Stromal cell of bone marrow (primary cell): Measurements from ENCODE around the gene CD2.

Experiments used
- DNase-seq: peaks from one replicate; pipeline ENCODE4 v3.0.0-alpha.2; 2012; ENCODE audit warnings: low read depth

The CD2 gene

DNA sequence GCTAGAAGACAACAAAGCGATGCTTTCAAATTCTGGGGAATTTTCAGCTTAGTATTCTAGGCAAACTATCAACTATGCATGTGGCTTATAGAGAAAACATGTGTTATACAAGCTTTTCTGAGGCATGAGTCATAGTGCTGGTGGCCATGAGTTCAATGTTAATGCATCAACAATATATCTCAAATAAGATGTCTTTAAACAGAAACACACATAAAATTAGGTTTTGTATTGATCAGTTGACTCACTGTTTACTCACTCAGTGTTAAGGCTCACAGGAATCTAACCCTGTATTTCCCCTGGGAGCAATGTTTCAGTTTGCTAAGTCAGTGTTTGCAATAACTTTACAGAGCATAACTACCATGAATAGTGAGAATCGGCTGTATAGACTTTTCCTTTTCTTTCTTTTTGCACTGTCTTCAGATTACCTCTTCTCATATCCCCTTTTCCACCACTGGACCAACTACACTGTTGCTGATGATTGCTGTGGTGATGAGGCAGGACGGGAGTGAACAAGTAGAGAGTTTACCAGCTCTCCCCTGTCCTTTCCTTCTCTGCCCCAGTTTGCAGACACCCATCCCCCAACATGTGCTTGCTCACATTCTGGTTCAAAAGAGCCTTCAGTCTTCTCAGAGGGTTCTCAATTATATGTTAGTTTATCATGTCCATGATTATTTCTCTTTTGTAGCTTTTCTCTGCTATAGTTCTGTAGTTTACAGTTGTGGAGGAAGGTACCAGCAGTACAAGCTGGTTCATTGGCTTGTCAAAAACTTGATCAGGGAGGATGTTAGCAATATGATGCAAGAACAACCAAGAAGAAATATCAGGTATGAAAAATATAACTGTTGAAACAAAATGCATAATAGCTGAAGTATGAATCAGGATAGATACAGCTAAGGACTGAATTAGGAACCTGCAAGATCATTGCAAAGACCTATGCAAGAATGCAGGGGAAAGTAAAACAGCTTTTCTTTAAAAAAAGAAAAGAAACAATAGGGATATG lies 23.9 kb downstream of the CD2 start:
- peak; percentile 78 for DNase-seq

DNA sequence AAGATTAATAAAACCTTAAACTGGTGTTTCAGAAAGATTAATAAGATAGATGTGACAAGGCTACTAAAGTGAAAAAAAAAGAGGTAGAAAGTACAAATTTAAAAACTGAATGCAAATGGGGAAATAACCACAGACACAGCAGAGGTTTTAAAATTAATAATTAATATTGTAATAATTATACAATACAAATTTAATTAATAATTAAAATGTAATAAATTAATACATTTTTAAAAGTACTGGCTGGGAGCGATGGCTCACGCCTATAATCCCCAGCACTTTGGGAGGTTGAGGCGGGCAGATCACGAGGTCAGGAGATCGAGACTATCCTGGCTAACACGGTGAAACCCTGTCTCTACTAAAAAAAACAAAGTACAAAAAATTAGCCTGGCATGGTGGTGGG lies 26.8 kb downstream of the CD2 start:
- no peak for DNase-seq

DNA sequence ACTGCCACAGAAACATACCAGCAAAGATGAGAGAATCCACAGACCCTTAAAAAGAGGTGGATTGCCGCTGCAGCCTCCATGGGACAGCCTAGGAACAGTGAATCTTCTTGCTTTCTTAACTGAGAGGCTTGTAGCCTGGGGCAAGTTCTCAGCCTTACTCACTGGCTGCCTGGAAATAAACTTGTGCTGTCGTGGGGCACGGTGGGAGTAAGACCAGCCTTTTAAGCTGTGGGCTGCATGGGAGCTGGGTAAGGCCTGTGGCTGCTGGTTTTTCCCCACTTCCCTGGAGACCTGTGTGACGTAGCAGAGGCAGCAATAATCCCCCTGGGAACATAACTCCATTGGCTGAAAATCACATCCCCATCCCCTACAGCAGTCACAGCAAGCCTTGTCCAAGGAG lies 30.8 kb downstream of the CD2 start:
- no peak for DNase-seq

DNA sequence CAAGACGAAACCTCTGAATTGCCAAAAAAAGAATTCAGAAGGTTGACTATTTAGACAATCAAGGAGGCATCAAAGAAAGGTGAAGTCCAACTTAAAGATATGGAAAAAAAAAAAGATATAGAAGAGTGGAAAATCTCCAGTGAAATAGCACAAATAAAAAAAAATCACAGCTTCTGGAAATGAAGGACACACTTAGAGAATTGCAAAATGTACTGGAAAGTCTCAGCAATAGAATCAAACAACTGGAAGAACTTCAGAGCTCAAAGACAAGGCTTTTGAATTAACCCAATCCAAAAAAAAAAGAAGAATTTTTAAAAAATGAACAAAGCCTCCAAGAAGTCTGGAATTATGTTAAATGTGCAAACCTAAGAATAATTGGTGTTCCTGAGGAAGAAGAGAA lies 31.8 kb downstream of the CD2 start:
- DNase-seq = no peak

DNA sequence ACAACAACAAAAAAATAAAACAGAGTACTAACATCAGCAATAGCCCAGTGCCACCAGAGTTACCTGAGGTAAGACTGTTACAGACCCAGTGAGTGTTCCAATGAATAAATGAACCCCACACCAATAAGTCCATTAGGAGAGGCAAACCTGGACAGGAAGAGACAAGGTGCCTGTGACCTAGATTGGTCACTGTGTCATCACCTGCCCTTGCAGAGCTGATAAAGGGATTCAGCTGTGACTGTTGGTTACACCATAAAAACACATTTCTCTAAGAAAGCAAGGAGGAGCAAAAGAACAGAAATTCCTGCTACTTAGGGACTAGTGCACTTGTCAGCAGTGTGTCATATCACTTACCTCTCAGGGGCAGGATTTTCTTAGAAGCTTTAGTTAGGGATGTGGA lies 37.5 kb downstream of the CD2 start:
- no peak for DNase-seq

DNA sequence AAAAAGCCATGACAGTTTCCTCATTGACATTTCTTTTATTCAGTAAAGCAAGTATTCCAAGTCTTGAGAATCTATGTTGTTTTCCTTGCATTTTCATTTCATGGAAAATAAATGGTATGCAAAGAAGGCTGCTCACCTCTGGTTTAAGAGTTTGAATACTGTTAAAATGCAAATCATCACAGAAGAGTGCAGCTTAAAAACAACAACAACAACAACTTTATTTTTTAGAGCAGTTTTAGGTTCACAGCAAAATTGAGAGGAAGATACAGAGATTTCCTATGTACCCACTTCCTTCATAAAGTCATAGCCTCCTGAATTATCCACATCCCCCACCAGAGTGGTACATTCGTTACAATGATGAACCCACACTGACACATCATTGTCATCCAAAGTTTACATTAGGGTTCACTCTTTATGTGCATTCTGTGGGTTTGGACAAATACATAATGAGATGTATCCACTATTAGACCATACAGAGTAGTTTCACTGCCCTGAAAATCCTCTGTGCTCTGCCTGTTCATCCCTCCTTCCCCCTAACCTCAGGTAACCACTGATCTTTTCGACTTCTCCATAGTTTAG lies 39.2 kb downstream of the CD2 start:
- no peak for DNase-seq

DNA sequence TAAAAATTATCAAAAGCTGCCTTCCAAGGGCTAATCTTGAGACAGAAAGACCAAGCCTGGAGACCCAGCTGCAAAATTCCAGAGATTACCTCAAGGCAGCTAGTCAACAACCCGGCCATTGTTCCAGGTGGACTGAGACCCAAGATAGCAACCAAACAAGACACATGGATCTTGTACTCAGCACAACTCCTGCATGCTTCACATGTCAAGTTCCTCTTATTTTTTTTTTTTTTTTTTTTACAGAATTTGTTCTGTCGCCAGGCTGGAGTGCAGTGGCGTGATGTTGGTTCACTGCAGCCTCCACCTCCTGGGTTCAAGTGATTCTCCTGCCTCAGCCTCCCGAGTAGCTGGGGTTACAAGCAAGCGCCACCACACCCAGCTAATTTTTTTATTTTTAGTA lies 40.1 kb downstream of the CD2 start:
- DNase-seq = no peak

DNA sequence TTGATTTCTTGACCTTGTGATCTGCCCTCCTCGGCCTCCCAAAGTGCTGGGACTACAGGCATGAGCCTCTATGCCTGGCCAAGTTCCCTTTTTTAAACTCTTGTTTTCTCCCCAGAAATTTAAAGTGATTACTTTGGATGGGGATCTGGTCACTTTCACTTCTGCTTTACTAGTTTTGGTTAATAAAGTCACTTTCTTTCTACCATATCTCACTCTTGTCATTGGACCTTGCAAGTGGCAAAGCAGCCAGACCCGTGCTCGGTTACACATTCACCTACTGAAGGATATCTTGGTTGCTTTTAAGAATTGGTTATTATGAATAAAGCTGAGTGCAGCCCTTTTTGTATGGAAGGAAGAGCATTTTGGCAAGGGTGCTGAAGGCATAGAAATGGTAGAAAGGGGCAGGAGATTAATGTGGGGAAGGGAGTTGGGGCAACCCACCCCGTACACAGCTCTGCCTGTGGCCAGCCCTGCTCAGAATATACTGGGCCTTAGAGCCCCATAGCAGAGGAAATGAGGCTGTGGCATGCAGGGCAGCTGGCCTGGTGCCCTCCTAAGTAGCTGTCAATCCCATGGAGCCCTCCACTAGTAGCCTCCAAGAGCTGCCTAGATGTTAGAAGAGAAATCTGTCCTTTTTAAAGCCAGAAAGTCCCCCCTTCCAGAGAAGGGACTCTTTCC lies 40.7 kb downstream of the CD2 start:
- no peak for DNase-seq

DNA sequence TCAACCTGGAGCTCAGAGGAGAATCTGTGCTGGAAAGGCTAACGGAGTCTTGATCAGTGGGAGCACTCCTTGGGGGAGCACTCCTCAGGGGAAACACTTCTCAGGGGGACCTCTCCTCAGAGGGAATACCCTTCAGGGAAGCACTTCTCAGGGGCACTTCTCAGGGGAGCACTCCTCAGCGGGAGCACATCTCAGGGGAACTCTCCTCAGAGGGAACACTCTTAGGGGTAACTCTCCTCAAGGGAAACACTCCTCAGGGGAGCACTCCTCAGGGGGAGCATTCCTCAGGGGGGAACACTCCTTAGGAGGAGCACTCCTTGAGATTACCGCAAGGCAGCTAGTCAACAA lies 41.2 kb downstream of the CD2 start:
- DNase-seq = no peak

DNA sequence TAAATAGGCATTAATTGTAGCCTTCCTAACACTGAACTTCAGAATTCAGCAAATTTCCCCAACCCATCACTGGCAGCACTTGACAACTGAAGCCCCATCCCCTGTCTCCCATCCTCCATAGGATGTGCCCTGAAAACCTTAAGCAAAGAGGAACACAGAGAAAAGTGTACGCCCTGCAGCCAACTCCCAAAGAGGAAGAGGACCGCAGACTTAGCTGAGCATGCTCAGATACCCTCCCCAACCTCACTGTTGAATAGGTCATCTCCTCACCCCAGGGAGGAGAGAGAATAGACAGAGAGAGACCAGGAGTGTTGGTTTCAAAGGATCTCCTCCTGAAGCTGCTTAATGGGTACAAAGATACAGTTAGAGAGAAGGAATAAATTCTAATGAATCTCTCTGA lies 50.5 kb downstream of the CD2 start:
- no peak for DNase-seq

DNA sequence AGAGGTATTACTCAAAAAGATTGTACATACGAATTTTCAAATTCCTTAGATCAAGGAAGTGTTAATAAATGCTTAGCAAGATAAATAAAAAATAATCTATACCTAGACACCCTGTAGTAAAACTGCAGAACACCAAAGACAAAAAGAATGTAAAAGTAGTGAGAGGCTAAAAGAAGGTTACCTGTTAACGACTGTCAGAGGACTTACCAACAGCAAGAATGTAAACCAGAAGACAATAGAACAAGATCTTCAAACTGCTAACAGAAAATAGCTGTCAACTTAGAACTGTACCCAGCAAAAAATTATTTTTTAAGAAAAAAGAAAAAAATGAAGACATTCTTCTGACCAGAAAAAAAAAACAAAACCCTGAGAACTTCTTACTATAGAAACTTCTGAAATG lies 51.2 kb downstream of the CD2 start:
- DNase-seq = no peak

DNA sequence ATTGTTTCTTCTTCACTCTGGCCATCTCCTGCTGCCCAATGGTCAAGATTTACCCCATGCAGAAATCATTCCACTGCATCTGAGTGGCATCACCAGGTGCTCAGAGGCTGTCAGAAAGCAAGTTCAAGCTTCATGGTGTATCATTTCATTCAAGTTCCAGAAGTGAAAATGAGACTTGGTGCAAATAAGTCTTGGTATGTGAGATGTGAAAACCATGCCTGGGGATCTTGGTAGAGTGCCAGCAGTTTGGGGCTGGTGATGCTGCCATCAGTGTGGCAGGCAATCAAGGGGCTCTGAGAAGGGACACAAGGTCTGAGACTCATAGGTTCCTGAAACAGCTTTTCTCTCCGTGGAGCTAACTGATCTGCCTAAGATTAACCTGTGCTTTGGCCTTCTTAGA lies 52.0 kb downstream of the CD2 start:
- DNase-seq = no peak

DNA sequence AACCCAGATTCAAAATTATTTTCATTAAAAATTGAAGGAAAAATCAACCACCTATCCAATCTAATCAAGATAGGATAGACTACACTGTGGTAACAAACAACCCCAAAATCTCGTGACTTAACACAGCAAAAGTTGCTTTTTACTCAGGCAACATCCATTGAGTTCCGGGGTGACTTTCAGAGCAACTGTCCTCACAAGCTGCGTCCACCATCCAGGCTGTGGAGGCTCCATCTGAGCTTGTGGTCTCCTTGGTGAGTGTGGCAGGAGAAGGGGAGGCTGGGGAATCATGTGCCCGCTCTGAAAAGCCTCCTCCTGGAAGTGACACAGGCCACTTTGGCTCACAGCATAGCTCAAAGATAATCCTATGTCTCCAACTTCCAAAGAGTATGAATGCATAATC lies 52.4 kb downstream of the CD2 start:
- no peak for DNase-seq

DNA sequence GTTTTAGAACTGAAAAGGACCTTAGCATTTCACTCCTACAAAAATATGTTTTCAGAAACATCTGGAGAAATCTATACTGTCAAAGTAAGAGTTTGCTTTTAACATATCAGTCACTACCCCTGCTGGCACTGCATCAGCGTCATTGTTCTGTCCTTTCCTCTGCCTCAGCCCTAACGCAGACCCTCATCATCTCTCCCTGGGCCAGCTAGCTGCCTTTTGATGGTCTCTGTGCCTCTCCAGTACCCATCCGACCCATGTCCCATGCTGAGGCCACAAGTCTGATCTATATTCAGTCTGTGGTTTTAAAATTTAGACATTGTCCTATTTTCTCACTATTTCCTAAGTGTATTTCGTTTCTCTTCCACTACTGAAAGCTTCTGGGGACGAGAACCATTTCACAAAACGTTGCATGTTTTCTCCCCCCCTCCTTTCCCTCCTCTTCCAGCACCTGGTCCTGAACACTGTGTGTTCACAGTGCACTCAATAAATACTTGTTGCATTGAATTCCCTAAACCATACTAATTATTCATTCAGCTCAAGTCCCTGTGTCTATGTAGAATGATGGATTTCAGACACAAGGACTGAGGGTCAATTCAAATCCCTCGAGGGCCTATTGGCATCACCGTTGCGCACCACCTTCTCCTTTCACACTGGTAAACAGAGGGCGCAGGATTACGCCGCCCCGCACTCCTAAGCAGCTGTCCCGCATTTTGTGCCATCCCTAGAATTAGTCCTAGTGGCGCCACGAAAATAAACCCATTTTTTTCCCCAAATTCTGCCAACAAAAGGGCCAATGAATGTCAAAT lies 53.4 kb downstream of the CD2 start:
- no peak for DNase-seq

DNA sequence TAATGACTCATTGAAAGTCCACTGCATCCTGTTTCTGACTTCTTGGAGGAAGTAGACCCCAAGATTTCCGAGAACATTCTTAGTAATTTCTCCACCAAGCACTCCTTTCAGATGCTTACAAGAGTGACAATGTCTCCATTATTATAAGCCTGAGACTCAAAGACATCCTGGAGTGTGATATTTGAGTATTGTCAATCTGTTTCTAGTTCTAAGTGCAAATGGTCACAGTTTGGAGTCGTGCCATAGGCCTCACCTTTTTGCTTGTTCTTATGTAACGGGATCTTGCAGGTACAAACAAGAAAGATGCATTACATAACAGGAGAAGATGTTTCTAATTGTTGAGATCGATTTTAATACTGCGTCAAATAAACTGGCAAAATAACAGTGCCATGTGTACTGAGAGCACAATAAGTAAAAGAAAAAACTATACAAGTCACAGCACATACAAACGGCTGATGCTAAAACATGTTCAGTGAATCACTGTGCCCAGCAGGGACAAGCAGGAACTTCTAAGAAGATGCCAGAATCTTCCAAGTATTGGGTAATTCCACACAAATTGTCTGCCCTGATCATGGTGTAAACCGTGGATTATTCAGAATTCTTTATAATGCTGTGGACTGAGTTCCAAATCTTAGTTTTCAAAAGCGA lies 54.1 kb downstream of the CD2 start:
- DNase-seq = no peak

DNA sequence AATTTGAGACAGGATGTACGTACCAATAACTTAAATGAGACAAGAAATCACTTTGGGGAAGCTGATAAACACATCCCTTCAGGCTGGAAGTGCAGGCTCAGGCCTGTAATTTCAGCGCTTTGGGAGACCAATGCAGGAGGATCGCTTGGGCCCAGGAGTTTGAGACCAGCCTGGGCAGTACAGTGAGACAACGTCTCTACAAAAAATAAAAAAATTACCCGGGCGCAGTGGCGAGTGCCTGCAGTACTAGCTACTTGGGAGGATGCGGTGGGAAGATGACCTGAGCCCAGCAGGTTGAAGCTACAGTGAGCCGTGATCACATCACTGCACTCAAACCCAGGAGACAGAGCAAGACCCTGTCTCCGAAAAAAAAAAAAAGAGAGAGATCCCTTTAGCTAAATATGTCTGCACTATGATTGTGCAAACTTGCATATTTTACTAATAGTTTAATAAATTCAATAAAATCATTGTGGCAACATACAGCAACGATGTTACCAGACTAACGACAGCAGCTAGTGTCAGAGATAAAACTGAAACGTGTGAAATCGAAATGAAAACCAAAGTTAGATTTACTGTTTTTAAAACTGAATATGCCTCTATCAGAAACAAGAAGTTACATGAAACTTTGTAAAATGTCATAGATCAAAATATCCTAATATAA lies 54.7 kb downstream of the CD2 start:
- DNase-seq = no peak

DNA sequence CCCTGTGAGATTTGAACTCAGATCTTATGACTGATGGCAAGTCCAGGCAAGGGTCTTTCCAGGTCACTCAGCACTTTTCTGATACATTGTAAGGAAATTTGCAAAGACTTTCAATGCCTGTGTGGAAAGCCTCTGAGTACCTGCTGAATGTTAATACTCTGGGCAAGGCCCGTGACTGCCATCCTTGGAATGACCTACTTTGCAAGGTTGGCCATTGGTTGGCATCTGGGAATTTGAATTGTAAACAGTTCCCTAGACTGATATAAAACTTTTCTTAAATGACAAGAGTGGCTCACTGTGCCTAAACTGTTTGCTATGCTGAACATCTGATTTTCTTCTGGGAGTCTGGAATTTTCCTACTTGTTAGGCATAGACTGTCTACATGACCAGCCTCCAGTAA lies 57.1 kb downstream of the CD2 start:
- no peak for DNase-seq

DNA sequence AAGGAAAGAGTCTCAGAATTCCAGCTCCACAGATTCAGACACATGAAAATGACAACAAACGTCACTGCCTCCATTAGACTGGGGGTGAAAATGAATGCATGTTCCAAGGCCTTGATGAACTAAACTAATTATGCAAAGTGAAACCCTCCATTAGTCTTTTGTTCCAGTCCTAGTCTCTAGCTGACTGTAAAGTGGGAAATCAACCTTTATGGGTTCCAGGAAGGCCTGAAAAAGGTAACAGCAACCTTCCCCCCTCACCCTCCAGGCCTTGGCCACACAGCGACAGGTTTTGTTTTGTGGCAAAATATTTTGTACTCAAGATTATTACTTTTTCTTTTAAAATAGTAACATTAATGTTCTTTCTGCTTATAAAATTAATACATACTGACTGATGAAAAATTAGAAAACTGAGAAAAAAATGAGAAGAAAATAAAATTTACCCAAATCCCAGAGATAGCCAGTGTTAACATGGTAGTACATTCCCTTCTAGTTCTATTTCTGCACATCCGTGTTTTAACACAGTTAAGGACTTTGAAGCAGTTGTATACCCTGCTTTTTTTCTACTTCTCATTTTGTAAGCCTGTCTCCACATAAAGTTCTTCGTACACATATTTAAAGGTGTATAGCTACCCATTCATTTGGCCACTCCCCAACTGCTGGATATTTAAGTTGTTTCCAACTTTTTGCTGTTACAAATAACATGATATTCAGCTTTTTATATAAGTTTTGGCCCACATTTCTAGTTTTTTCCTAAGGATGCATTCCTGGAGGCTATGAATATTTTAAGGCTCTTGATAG lies 60.9 kb downstream of the CD2 start:
- DNase-seq = no peak

DNA sequence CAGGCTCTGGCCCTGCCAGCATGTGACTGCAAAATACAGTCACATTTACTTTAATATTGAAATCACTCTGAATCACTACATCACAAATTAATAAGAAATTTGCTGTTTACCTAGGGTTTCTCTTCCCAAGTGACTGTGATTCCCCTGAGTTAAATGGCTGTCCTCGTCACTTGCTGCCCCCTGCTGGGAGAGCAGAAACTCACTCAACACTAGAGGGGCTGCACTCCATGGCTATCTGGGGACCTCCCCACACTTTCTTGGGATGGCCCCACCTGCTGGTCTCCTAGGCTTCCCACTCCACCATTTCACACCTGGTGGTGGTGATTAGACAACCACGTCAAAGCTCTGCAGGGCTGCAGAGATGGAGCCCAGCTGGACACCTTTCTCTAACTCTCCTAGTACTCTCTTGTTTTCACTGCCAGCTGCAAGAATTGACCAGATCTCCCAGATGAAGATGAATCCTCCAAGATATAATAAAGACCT lies 63.4 kb downstream of the CD2 start:
- DNase-seq = no peak
